HepG2 (cell line): ENCODE results near the gene EMC8. TPM values are rescaled to one million over a fixed set of nuclear protein-coding genes. Genes with fewer than 3 reads are reported as not detected.
A peak's percentile ranks its signal among the peaks of the same experiment; 100 is the strongest.

Experiments
- ASH2L ChIP-seq: fragments of 300-600, 200-600 bp; sonication (generic); IDR thresholded peaks from 2 replicates; pipeline ENCODE4 v1.7.0; 2017; ENCODE audit warnings: low read depth, mild to moderate bottlenecking, moderate library complexity, mixed read lengths, low read length; ENCODE audit not compliant: insufficient read length
- ATF5 ChIP-seq: sonication (generic); formaldehyde crosslinking; IDR thresholded peaks from 2 replicates; pipeline ENCODE4 v1.4.0; 2020; ENCODE audit warnings: mild to moderate bottlenecking, low read depth, missing genetic modification reagents
- CCDC6 ChIP-seq: sonication (generic); formaldehyde crosslinking; IDR thresholded peaks from 2 replicates; pipeline ENCODE4 v1.8.1; 2022; ENCODE audit warnings: mild to moderate bottlenecking, missing genetic modification reagents, moderate library complexity
- E2F2 ChIP-seq: sonication (generic); formaldehyde crosslinking; IDR thresholded peaks from 2 replicates; pipeline ENCODE4 v1.4.0; 2020; ENCODE audit warnings: missing genetic modification reagents, borderline replicate concordance
- HNRNPH1 ChIP-seq: fragments of 200-400 bp; formaldehyde crosslinking; optimal IDR thresholded peaks from 2 replicates; pipeline ENCODE3; 2017; ENCODE audit warnings: mild to moderate bottlenecking, low read depth, low read length
- KLF9 ChIP-seq: IDR thresholded peaks from 2 replicates; pipeline ENCODE4 v1.6.1; 2016; ENCODE audit warnings: low read depth
- MAFG ChIP-seq: sonication (generic); formaldehyde crosslinking; IDR thresholded peaks from 2 replicates; pipeline ENCODE4 v1.5.1; 2020; ENCODE audit warnings: mild to moderate bottlenecking, missing genetic modification reagents
- NONO ChIP-seq, 2 experiments: fragments of 450-650 bp in 1 of 2; sonication (generic) in 1 of 2; formaldehyde crosslinking in 1 of 2; IDR thresholded peaks in 1 of 2; conservative IDR thresholded peaks in 1 of 2; 2 replicates each; pipeline versions ENCODE4 v1.6.1 to v1.8.0; 2017 to 2022; ENCODE audit warnings: mild to moderate bottlenecking in 1 of 2, missing genetic modification reagents in 1 of 2, moderate library complexity in 1 of 2
- NRL ChIP-seq: sonication (generic); formaldehyde crosslinking; IDR thresholded peaks from 2 replicates; pipeline ENCODE4 v1.5.0; 2020; ENCODE audit warnings: missing genetic modification reagents, mild to moderate bottlenecking, moderate library complexity, borderline replicate concordance
- TGIF2 ChIP-seq: IDR thresholded peaks from 2 replicates; pipeline ENCODE4 v1.6.1; 2016; ENCODE audit warnings: control low read depth, missing compliant biosample characterization
- ZFP90 ChIP-seq: sonication (generic); formaldehyde crosslinking; IDR thresholded peaks from 2 replicates; pipeline ENCODE4 v1.8.0; 2022; ENCODE audit warnings: missing genetic modification reagents, mild to moderate bottlenecking, inconsistent platforms, borderline replicate concordance
- ZKSCAN5 ChIP-seq: sonication (generic); formaldehyde crosslinking; IDR thresholded peaks from 2 replicates; pipeline ENCODE4 v1.5.1; 2020; ENCODE audit warnings: mild to moderate bottlenecking, missing genetic modification reagents
- ZNF232 ChIP-seq: sonication (generic); formaldehyde crosslinking; IDR thresholded peaks from 2 replicates; pipeline ENCODE4 v1.4.0; 2020; ENCODE audit warnings: missing genetic modification reagents, borderline replicate concordance
- ZNF44 ChIP-seq: sonication (generic); formaldehyde crosslinking; IDR thresholded peaks from 2 replicates; pipeline ENCODE4 v1.5.1; 2020; ENCODE audit warnings: mild to moderate bottlenecking, missing genetic modification reagents
- ZNF510 ChIP-seq: sonication (generic); formaldehyde crosslinking; IDR thresholded peaks from 2 replicates; pipeline ENCODE4 v1.4.0; 2020; ENCODE audit warnings: low read depth, mild to moderate bottlenecking, missing genetic modification reagents
- ZNF773 ChIP-seq: sonication (generic); formaldehyde crosslinking; IDR thresholded peaks from 2 replicates; pipeline ENCODE4 v1.4.0; 2020; ENCODE audit warnings: missing genetic modification reagents, borderline replicate concordance
- polyA plus RNA-seq, 8 experiments: library from polyadenylated mRNA; depleted of rRNA in 3 of 8; stranded (reverse) in 7 of 8; unstranded in 1 of 8; fragments of >200 nt; fragmentation: Illumina TruSeq in 4 of 8; extraction: Trizol in 4 of 8; gene quantifications; 2 replicates each; pipeline versions ENCODE4 v1.2.1 to v1.2.3, GENCODE V29; 2011 to 2016; ENCODE audit warnings: low read depth in 4 of 8, missing spikeins in 1 of 8, mixed read lengths in 1 of 8; ENCODE audit not compliant: insufficient read depth in 1 of 8
- total RNA-seq, 5 experiments: library from RNA; depleted of rRNA; stranded (reverse); fragments of >200 nt; fragmentation: Illumina TruSeq; extraction: Trizol; gene quantifications; 2 replicates each; pipeline ENCODE4 v1.2.3, GENCODE V29; 2016; ENCODE audit warnings: low read depth in 1 of 5
- TF ChIP-seq, protein P1 (sequence below): sonication (generic); formaldehyde crosslinking; IDR thresholded peaks from 2 replicates; pipeline ENCODE4 v1.4.0; 2020; ENCODE audit warnings: mild to moderate bottlenecking, low read depth, missing genetic modification reagents
- TF ChIP-seq, protein P2 (sequence below): sonication (generic); formaldehyde crosslinking; IDR thresholded peaks from 2 replicates; pipeline ENCODE4 v1.5.0; 2020; ENCODE audit warnings: mild to moderate bottlenecking, missing genetic modification reagents, borderline replicate concordance

EMC8 gene
- total and polyA plus RNA-seq, 2 of the 13 experiments (the other 11 are each of a cell fraction or from before 2014, with no cell fraction given) = 55.0 to 76.0 TPM

DNA sequence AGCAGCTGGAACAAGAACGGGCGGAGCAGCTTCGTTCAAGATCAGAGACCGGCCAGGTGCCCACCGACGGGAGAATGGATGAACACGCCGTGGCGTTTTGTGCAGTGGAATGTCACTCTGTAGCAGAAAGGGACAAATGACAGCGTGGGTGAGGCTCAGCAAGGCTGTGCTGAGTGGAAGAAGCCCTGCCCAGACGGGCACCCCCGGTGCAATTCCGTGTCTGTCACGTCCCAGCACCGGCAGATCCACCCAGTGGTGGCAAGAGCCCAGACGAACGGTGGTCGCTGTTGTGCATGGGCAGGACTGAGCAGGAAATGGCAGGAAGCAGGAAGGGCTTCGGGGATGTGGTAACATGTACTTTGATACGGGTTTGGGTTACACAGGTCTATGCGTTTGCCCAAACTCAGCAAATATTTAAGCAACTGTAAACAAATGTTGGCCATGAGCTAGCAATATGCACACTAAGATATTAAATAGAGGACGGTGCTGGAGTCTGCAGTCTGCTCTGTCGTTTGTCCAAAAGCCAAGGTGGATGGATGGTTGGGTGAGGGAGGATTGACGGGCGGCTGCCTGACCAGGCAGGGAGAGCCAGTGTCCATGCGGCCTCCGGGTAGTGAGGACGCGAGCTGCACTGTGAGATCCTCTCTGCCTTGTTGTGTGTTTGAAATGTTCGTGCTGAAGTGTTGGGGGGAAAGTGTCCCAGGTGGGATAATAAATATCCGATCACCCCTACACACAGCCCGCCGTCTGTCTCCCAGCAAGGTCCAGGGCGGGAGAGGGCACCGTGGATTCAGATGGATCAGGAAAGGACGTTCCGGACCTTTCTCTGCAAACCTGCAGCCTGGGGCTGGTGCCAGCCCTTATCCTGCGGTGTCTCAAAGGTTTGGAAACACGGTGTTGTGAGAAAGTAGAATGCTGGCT, 48.6 kb upstream of the EMC8 start (continued):
- TF ChIP-seq ZNF232 (CRISPR knock-in tag) (peak; percentile 60; the same call in 1 of the 2 replicates), TGIF2 (CRISPR knock-in tag) (peak; percentile 80; the same call in 1 of the 2 replicates), MAFG (CRISPR knock-in tag) (peak; percentile 89), KLF9 (CRISPR knock-in tag) (no peak), ZNF773 (CRISPR knock-in tag) (0 out of 2 replicates have a peak, but pooled peaks have one; percentile 70), E2F2 (CRISPR knock-in tag) (0 out of 2 replicates have a peak, but pooled peaks have one; percentile 69), CCDC6 (peak; percentile 68; the same call in 1 of the 2 replicates), ZNF510 (CRISPR knock-in tag) (no peak), ZFP90 (CRISPR knock-in tag) (peak; percentile 86), ATF5 (CRISPR knock-in tag) (peak; percentile 94), NONO (IDR thresholded peaks at IDR 0.05) (no peak), NONO (CRISPR knock-in tag; conservative IDR thresholded peaks at IDR 0.05) (peak; percentile 98), ZKSCAN5 (no peak), HNRNPH1 (no peak), NRL (CRISPR knock-in tag) (peak; percentile 85), ZNF44 (CRISPR knock-in tag) (no peak), ASH2L (no peak)
- TF ChIP-seq, protein P1, sequence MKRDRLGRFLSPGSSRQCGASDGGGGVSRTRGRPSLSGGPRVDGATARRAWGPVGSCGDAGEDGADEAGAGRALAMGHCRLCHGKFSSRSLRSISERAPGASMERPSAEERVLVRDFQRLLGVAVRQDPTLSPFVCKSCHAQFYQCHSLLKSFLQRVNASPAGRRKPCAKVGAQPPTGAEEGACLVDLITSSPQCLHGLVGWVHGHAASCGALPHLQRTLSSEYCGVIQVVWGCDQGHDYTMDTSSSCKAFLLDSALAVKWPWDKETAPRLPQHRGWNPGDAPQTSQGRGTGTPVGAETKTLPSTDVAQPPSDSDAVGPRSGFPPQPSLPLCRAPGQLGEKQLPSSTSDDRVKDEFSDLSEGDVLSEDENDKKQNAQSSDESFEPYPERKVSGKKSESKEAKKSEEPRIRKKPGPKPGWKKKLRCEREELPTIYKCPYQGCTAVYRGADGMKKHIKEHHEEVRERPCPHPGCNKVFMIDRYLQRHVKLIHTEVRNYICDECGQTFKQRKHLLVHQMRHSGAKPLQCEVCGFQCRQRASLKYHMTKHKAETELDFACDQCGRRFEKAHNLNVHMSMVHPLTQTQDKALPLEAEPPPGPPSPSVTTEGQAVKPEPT (CRISPR knock-in tag) = no peak
- TF ChIP-seq, protein P2, sequence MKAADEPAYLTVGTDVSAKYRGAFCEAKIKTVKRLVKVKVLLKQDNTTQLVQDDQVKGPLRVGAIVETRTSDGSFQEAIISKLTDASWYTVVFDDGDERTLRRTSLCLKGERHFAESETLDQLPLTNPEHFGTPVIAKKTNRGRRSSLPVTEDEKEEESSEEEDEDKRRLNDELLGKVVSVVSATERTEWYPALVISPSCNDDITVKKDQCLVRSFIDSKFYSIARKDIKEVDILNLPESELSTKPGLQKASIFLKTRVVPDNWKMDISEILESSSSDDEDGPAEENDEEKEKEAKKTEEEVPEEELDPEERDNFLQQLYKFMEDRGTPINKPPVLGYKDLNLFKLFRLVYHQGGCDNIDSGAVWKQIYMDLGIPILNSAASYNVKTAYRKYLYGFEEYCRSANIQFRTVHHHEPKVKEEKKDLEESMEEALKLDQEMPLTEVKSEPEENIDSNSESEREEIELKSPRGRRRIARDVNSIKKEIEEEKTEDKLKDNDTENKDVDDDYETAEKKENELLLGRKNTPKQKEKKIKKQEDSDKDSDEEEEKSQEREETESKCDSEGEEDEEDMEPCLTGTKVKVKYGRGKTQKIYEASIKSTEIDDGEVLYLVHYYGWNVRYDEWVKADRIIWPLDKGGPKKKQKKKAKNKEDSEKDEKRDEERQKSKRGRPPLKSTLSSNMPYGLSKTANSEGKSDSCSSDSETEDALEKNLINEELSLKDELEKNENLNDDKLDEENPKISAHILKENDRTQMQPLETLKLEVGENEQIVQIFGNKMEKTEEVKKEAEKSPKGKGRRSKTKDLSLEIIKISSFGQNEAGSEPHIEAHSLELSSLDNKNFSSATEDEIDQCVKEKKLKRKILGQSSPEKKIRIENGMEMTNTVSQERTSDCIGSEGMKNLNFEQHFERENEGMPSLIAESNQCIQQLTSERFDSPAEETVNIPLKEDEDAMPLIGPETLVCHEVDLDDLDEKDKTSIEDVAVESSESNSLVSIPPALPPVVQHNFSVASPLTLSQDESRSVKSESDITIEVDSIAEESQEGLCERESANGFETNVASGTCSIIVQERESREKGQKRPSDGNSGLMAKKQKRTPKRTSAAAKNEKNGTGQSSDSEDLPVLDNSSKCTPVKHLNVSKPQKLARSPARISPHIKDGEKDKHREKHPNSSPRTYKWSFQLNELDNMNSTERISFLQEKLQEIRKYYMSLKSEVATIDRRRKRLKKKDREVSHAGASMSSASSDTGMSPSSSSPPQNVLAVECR = peak; percentile 80; the same call in 1 of the 2 replicates
